GM21619 (cell line): ENCODE results near the gene COL4A2.

ENCODE experiments used
- ATAC-seq: cut with Tn5 transposase; IDR thresholded peaks from one replicate; pipeline ENCODE4 v1.9.1; 2021; ENCODE audit not compliant: unreplicated experiment

COL4A2 gene

DNA sequence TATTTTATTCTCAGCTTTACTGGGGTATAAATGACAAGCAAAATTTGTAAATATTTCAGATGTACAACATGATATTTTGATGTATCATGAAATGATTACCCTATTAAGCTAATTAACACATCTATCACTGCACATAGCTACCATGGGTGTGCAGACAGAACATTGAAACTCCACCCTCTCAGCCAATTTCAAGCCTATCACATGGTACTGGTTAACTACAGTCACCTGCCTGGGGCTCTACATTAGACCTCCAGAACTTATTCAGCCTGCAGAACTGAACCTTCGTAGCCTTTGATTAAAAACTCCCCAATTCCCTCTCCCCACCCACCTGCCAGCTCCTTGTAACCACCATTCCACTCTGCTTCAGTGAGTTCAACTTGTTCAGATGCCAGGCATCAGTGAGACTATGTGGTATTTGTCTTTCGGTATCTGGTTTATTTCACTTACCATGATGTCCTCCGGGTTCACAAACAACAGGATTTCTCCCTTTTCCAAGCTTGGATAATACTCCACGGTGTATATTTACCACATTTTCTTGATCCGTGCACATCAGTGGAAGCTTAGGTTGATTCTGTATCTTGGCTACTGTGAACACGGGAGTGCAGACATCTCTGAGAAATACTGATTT lies 235.2 kb downstream of the COL4A2 start:
- ATAC-seq: no peak

DNA sequence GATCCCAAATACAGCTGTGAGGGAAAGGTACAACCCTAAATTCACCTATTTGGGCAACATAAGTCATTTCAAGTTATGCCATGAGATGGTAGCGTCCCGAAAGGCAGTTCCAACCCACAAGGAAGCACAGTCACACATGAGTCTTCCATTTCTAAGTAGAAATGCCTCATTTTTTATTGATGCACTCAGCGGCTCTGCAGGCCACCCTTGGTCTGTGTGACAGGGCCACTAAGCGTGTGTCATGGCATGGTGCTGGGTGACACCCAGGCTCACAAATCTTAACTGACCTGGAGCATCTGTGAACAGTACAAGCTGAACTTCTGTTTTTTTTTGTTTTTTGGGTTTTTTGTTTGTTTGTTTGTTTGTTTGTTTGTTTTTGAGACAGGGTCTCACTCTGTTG lies 239.3 kb downstream of the COL4A2 start:
- ATAC-seq: no peak

DNA sequence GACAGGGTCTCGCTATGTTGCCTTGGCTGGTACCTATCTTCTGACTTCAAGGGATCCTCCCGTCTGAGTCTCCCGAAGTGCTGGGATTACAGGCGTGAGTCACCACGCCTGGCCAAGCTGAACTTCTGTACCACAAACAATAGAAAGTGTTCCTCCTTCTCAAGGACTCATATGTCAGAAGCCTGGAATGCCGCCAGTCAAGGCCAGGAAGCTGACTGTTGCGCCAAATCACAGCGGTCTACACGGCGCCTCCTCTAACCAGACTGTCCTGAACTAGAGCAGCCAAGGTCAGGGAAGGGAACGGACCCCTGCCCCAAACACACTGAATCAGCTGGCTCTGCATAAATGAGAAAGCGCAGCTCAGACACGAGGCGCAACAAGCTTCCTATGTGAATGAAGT lies 239.8 kb downstream of the COL4A2 start:
- no peak for ATAC-seq

DNA sequence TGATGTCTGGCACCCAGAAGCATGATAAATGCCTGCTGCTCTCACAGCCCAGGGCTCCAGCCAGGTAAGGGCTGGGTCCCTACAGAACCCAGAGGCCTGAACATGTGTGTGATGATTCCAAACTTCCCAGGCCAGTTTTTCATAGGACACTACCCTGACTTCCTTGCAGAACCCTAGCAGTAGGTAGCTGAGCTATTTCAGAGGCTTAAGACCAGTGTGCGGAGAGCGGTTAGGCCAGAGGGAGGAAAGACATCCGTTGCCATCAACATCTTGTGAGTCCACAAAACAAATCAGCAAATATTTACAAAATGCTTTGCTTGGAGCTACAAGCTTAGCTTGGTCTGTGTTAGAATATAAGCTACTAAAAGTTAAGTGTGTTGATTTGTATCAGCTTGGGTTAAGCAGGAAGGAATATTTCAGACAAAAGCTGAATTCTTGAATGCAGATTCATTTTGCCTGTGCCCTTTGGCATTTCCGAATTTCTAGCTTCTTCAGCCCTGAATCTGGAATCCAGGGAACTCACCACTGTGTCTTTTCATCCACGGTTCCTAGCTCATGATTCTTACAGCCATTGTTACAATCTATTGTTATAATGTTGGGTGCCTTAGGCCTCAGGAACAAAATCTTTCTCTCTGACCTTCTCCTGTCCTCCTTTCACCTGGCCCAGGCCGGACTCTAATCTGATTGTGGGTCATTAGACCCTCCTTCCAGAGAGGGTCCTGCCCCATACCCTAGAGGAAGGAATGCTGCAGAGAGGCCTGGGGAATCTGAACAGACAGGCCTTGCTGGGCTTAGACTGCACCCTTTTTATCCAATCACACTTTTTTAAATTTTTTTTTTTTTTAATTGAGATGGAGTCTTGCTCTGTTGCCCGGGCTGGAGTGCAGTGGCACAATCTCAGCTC lies 242.1 kb downstream of the COL4A2 start:
- no peak for ATAC-seq

DNA sequence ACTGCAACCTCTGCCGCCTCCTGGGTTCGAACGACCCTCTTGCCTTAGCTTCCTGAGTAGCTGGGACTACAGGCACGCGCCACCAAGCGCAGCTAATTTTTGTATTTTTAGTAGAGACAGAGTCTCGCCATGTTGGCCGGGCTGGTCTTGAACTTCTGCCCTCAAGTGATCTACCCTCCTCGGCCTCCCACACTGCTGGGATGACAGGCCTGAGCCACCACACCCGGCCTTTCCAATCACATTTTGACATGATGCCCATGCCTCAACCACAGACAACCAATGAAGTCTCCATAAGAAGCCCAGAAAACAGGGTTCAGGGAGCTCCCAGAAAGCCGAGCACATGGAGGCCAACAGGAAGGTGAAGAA lies 242.7 kb downstream of the COL4A2 start:
- no peak for ATAC-seq

DNA sequence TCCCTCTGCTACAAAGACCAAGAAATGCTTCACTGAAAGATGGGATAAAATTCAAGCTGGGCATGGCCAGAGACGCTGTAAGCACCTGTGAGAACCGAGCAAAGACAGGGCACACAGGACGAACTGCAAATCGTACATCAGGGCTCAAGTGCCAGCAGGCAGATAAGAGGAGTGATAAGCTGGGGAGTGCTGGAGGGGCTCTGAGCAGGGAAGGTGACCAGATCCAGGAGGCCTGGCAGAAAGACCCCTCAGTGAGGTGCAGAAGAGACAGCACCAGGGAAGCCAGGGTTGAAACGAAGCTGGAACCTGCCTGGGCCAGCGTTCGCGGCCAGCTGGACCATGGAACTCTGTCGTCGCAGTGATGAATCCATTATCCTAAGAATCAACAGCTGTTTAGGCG lies 244.2 kb downstream of the COL4A2 start:
- ATAC-seq: no peak

DNA sequence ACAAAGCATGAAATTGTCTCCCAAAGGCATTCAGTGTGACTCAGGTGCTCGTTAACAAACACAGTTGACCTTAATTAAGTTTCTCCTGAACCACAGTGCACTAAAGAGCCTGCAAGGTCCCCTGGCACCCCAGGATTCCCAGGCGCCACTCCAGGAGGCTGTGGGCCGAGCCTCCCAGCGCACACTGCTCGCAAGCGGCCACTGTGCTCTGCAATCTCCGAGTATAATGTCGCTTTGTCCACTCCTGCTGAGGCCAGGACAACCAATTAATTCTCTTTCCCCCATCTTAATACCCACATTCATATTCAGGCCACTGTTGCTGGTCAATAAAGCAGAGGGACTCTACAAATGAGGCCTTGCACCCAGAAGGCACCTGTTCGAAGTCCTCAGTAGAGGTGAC lies 245.7 kb downstream of the COL4A2 start:
- ATAC-seq: no peak

DNA sequence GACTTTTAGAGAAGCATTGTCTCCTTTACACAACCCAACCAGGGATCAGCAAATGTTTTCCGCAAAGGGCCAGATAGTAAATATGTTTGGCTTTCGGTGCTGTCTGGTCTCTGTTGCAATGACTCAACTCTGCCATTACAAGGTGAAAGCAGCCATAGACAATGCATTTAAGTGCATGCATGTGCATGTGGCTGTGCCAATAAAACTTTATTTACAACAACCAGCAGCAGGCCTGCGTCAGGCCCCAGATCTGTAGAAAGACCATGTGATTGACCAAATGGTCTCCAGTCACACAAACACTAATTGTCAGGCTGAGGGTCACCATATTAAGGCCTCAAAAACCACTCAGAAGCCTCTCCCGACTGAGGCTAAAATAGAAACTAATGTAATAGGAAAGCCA lies 246.3 kb downstream of the COL4A2 start:
- no peak for ATAC-seq

DNA sequence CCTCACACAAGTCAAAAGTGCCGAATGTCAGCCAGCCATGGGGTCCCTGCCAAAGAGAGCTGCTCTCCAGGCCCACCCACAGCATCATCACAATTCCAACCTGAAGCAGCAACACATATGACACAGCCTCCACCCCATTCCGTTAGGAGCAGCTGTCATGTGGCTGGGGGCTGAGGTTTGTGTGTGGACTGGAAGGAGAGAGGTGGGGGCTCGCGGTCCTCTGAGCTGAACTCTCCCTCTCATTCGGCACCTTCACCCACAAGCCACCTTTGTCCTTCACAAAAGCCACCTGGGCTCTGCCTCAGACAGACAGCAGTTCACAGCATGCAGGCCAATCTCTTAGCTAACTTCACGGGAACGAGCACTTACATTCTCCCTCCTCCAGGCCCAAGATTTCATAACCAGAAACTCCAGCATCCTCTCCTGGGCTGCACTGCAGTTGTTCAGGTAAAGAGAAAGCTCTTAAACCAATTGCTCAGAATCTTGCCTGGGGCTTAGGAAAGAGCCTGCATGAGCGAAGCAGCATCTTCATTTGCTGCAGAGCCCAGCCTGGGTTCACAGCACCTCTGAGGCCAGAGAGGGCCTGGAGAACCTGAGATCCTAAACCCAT lies 247.2 kb downstream of the COL4A2 start:
- no peak for ATAC-seq

DNA sequence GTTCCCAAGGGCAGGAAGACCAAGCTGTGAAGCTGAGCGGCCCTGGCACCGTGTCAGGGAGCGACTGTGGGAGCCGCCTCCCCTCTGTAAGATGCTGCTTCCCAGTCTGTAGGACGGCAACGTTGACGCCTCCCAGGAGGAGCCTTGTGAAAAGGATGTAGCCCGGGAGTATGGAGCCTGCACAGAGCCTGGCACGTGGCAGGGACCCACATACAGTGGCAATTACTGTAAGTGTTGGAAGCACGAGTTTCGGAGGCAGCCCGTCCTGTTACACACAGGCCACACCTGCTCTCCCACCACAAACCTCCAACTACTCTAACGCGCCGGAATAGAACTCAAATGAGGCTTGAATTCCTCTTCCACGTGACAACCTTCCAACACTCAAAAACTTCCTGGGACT lies 247.9 kb downstream of the COL4A2 start:
- ATAC-seq: no peak

DNA sequence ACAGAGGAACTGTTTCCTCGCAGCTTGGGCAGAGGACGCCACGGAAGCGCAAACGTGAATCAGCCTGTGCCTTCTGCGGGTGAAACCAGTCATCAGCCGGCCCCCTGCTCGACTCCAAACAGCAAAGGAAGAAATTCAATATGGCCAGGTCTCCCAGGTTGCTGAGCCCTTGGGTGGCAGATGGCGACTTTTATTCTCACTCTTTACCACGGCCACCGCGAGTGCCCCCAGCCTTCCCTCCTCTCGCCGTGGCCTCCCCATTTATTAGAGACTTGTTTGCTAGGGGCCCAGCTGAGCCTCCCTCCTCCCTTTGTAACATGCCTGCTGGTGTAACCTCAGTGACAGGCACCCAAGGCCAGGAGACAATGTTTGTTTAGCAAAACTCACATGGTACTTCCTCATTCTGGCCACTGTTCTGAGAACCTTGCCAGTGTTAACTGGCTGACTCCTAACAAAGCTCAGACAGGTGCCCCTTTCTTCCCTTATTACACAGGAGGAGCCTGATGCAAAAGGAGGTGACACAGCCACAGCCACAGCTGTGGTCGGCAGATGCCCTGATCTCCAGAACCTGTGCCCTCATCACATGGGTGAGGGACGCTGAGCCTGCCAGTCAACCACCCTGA lies 248.6 kb downstream of the COL4A2 start:
- ATAC-seq: no peak

DNA sequence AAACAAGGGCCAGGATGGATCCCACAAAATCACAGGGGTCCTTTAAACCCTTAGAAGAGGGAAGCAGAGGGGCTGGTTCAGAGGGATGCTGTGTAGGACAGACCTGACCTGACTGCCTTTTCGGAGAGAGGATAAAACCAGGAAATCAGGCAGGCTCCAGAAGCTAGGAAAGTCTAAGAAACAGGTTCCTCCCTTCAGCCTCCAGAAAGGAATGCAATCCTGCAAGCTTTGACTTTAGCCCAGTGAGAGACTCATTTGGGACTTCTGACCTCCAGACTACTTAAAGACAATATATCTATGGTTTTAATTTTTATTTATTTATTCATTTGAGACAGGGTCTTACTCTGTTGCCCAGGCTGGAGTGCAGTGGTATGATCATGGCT lies 249.1 kb downstream of the COL4A2 start:
- no peak for ATAC-seq

DNA sequence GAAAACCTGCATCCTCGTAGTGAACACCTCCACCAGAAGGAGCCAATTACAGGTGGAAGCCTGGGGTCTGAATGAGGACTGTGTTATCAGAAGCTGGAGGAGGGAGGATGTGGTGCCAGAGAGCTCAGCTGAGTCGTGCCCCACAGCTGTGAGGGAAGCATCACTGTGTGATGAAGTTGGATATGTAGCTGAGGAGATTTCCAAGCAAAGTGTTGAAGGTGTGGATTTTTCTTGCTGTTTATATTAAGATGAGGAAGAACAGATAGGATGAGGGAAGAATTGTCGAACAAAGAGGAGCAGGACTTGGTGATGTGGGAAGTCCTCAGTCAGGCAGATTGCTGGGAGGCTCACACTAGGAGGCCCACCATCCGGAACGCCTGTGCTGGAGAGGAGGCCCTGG lies 250.0 kb downstream of the COL4A2 start:
- ATAC-seq: no peak

DNA sequence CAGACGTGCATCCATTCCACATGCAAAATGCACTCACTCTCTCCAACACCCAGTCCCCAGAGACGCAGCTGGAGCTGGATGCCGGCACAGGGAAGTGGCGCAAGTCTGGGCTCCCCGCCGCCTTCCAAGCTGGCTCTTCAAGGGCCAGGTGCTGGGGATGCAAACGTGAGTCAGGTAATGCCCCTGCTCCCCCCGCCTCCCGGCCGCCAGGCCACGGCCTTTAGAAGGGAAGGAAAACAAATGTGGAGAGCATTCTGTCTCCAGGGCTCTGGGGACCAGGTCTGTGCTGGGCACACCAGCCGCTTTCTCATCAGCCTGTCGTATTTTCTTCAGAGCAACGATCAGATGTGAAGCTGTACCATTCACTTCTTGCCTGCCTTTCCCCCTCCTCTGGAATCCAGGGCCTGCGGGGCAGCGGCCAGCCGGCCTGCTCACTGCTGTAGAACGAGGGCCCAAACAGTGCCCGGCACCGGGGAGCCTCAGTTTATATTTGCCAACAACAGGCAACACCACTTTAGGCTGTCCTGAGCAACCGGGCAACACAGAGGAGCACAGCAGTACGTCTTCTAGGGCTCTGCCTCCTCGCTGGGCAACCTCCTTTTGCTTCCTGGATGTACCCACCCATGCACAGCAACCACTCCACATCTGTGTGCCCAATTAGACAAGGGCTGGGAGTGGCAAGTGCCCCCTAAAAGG lies 250.7 kb downstream of the COL4A2 start:
- no peak for ATAC-seq

DNA sequence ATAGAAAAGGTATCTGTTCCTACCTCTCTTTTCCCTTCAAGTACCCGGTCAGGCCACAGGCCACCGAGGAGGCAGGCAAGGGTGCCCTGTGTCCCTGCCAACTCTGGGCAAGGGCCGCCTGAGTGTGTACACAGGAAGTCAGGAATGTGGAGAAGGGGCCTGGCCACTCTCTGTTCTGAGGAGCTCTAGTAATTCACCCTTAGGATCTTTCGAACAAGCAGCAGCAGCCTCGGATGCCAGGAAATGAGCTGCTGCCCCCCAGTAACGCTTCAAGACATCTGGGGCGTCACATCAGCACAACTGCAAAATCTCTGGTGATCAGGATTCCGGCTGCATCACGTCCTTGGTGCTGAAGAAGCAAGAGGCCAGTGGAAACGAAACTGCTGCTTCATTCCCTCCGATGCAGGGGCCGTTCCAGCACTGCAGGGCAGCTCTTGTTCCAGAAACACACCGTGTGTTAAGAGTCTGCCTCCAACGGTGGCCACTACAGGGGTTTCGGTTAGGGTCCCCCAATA lies 252.4 kb downstream of the COL4A2 start:
- no peak for ATAC-seq

DNA sequence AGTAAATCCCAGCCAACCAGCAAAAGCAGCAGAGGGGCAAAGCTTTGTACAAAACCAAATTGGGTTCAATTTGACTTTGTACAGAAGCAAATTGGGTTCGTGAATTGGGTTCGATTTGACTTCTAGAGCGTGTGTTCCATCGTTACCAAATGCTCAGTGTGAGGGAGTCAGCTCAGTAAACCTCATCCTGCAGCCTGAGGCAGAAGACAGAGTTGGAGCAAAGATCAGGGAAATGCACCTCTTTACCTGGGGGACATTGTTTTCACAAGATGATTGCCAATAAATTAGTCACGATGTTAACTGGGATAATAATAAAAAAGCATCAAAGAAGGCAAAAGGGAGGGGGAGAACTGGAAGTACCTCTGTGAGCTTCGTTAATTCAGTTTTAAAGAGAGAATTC lies 252.9 kb downstream of the COL4A2 start:
- ATAC-seq: no peak

DNA sequence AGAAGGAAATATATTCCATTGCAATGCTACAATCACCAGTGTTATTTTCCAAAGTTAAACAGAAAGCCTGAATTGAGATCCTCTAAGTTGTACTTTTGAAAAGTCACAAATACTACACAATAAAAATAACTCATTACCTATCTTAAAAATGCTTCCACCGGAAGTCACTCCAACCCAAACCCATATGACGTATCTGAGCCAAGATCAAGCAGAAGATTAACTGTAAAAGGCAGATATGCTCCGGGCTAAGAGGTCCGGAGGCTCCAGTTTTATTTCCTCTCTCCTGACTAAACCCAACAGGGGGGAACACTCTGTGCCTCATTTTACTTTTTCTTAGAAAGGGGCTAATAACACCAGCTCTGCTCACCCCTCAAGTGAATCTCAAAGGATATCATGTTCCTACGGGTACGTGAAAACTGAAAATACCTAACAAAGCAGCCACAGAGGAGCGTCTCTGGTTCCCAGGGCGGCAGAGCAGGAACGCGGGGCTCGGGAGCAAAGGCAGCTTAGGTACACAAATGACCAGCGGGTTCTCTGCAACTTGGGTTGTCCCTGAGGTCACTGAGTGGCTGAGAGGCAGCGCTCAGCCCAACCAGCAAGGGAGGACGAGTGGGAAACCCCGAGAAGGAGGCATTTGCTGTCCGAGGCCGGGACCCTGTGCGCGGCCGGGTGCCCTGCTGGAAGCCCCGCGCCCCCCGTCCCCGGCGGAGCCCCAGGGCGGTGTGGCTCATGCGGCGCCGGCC lies 253.7 kb downstream of the COL4A2 start:
- ATAC-seq: peak; percentile 17

DNA sequence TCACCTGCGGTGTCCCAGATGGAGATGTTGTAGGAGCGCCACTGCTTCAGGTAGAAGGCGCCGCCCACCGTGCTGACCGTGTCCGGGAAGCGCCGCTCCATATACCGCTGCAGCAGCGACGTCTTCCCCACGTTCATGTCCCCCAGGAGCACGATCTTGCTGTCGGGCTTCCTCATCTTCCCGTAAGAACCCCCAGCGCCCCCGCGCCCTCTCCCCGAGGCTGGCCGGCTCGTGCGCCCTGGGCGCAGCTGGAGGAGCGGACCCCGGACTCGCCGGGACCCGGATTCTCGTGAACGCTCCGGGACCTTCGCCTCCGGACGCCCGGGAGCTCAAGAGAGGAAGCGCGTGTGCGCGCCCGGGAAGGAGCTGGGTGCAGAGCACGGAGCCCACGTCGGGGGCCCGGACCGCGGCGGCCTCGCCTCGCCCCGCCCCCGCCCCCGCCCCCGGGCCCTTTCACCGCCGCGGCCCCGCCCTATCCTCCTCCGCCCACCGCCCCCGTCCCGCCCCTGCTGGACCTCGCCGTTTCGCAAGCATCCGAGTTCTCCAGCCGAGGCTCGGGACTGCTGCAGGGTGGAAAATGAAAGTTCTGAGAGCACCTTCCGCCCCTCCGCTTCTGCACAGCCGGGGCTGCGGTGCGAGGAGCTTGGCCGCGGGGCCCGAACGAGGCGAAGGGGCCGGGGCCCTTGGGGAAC lies 254.4 kb downstream of the COL4A2 start, which contains the start of gene RAB20:
TSS of gene RAB20 (minus strand) at position 379 of the 692 bp plus-strand sequence. CDS start at position 176, 203 bp downstream.
- peak; percentile 76 for ATAC-seq

DNA sequence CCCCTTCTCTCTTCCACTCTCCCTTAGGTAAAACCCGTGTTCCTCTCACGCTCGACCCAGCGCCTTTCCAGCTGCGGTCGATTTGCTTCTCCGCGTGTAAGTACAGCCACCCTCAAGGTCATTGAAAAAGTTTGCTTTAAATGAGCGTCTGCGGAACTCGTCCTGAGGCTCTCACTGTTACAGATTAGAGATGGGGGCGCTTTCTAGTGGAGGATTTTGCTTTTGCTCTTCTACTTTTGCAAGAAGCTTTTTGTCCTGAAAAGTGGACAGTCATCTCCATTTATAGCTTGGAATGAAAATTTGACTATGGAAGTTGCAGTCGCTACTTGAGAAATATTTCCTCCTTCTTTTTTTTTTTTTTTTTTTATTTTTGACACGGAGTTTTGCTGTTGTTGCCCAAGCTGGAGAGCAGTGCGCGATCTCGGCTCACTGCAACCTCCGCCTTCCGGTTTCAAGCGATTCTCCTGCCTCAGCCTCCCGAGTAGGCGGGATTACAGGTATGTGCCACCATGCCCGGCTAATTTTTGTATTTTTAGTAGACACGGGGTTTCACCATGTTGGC lies 255.0 kb downstream of the COL4A2 start:
- ATAC-seq: no peak
